ENCODE data around the gene FRMD4A. TPM values are rescaled to one million over a fixed set of nuclear protein-coding genes. Genes with fewer than 3 reads are reported as not detected.
"Not testable (repeated sequence)": the region's sequence is repeated elsewhere in the genome, so short reads cannot be mapped to it uniquely, and the experiment has no call there.

Gene FRMD4A
- total RNA-seq, 1 experiment from 2014 or later, result 19.6 TPM

DNA sequence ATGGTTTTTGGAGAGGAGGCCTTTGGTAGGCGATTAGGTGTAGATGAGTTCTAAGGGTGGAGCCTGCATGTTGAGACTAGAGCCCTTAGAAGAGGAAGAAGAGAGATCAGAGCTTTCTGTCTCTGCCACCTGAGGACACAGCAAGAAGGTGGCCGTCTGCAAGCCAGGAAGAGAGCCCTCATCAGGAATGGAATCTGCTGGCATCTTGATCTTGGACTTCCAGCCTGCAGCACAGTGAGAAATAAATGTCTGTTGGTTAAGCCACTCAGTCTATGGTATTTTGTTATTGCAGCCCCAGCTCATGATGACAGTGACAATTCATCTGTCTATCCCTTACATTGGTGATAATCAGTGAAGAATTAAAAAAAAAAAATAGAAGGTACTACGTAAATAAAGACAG lies 408.8 kb downstream of the FRMD4A start:
- TF ChIP-seq, protein P1, sequence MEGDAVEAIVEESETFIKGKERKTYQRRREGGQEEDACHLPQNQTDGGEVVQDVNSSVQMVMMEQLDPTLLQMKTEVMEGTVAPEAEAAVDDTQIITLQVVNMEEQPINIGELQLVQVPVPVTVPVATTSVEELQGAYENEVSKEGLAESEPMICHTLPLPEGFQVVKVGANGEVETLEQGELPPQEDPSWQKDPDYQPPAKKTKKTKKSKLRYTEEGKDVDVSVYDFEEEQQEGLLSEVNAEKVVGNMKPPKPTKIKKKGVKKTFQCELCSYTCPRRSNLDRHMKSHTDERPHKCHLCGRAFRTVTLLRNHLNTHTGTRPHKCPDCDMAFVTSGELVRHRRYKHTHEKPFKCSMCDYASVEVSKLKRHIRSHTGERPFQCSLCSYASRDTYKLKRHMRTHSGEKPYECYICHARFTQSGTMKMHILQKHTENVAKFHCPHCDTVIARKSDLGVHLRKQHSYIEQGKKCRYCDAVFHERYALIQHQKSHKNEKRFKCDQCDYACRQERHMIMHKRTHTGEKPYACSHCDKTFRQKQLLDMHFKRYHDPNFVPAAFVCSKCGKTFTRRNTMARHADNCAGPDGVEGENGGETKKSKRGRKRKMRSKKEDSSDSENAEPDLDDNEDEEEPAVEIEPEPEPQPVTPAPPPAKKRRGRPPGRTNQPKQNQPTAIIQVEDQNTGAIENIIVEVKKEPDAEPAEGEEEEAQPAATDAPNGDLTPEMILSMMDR (conservative IDR thresholded peaks at IDR 0.05), result no peak
- DNase-seq, result no peak
- no peaks in the 10 kb centered on the region for H3K27me3 ChIP-seq (ENCODE audit: insufficient read depth, low read length)
- H3K9me3 Mint-ChIP-seq, result no peaks in the 10 kb centered on the region
- no peak overlapping the region for H4K5ac ChIP-seq (ENCODE audit: insufficient read length, low read depth, low read length)
- no peaks in the 10 kb centered on the region for H3K4me1 ChIP-seq (ENCODE audit: insufficient read depth, low read length)
- no peak overlapping the region for H3K14ac ChIP-seq (ENCODE audit: insufficient read depth, low read length)
- H3K4me2 ChIP-seq (ENCODE audit: insufficient read depth, insufficient read length, low read length), result no peak overlapping the region
- no peak overlapping the region for H2BK15ac ChIP-seq (ENCODE audit: low read depth, low read length)
- no peak overlapping the region for H2AFZ ChIP-seq (ENCODE audit: low read length)
- no peak overlapping the region for H2BK5ac ChIP-seq (ENCODE audit: insufficient read length, low read length)
- no peak overlapping the region for H2BK20ac ChIP-seq (ENCODE audit: low read depth, low read length, poor library complexity, severe bottlenecking)
- no peak overlapping the region for H3T11ph ChIP-seq (ENCODE audit: low read length)
- H3K36me3 Mint-ChIP-seq (ENCODE audit: insufficient read depth in 1 of 3, low read depth in 3 of 3), result no peaks in the 10 kb centered on the region; a peak in 1 of 7 replicates
- H3K27me3 Mint-ChIP-seq (ENCODE audit: low read depth), result no peaks in the 10 kb centered on the region
- no peaks in the 10 kb centered on the region for H3K23me2 ChIP-seq (ENCODE audit: insufficient read length, low read depth, low read length, poor library complexity, severe bottlenecking)
- no peak overlapping the region for H2BK120ac ChIP-seq (ENCODE audit: low read depth, low read length, poor library complexity, severe bottlenecking)
- no peak overlapping the region for H3K4me3 Mint-ChIP-seq
- H3K79me1 ChIP-seq (ENCODE audit: insufficient read depth, low read depth, low read length, poor library complexity, severe bottlenecking), result no peaks in the 10 kb centered on the region
- peaks cover 5 to 16% of the 10 kb centered on the region in 2 experiments for H3K4me1 Mint-ChIP-seq
- no peak overlapping the region for H3K56ac ChIP-seq (ENCODE audit: insufficient read length, low read depth, low read length)
- no peak overlapping the region for H2BK12ac ChIP-seq (ENCODE audit: insufficient read length, low read depth, low read length)
- no peaks in the 10 kb centered on the region for H3K9me3 ChIP-seq (ENCODE audit: control insufficient read depth, low read depth, low read length)
- H4K20me1 ChIP-seq (ENCODE audit: control insufficient read depth, insufficient read depth, insufficient read length), result no peaks in the 10 kb centered on the region
- no peak overlapping the region for H3K27ac Mint-ChIP-seq
- WGBS (ENCODE audit: extremely low coverage, insufficient read length, low lambda C conversion rate), result no CpG with 5 or more reads among the region's 3 CpGs
- H4K8ac ChIP-seq (replicated peaks; ENCODE audit: insufficient read length, low read depth, low read length), result no peak overlapping the region
- H3K18ac ChIP-seq (ENCODE audit: insufficient read length, low read depth, low read length), result no peak overlapping the region
- no peak overlapping the region for H3K9ac ChIP-seq (ENCODE audit: extremely low read depth, insufficient read length, low read length)
- no peak overlapping the region for H3K23ac ChIP-seq (ENCODE audit: insufficient read length, low read depth, low read length)
- no peak overlapping the region for H2AK5ac ChIP-seq (ENCODE audit: insufficient read length, low read length)
- H4K91ac ChIP-seq (ENCODE audit: insufficient read length, low read depth, low read length), result no peak overlapping the region
- no peak overlapping the region for H3K4ac ChIP-seq (ENCODE audit: low read depth, low read length)
- H3K79me2 ChIP-seq (ENCODE audit: insufficient read depth, low read length), result no peaks in the 10 kb centered on the region
- no peak overlapping the region for H3K27ac ChIP-seq (ENCODE audit: insufficient read length, low read depth, low read length)

- H3K9me3 Mint-ChIP-seq; H3T11ph ChIP-seq (ENCODE audit: low read length); H4K8ac ChIP-seq (replicated peaks; ENCODE audit: insufficient read length, low read depth, low read length); H2BK120ac ChIP-seq (ENCODE audit: low read depth, low read length, poor library complexity, severe bottlenecking); H4K5ac ChIP-seq (ENCODE audit: insufficient read length, low read depth, low read length); H2AK5ac ChIP-seq (ENCODE audit: insufficient read length, low read length); H3K4me2 ChIP-seq (ENCODE audit: insufficient read depth, insufficient read length, low read length); H3K36me3 Mint-ChIP-seq (ENCODE audit: insufficient read depth in 1 of 3, low read depth in 3 of 3); H3K4ac ChIP-seq (ENCODE audit: low read depth, low read length); H3K27me3 Mint-ChIP-seq (ENCODE audit: low read depth); DNase-seq; H3K27ac ChIP-seq (ENCODE audit: insufficient read length, low read depth, low read length); H3K14ac ChIP-seq (ENCODE audit: insufficient read depth, low read length); H3K18ac ChIP-seq (ENCODE audit: insufficient read length, low read depth, low read length); H2BK20ac ChIP-seq (ENCODE audit: low read depth, low read length, poor library complexity, severe bottlenecking); H3K56ac ChIP-seq (ENCODE audit: insufficient read length, low read depth, low read length); H3K79me1 ChIP-seq (ENCODE audit: insufficient read depth, low read depth, low read length, poor library complexity, severe bottlenecking); H2BK15ac ChIP-seq (ENCODE audit: low read depth, low read length); H3K4me1 ChIP-seq (ENCODE audit: insufficient read depth, low read length); H3K9ac ChIP-seq (ENCODE audit: extremely low read depth, insufficient read length, low read length); H3K27me3 ChIP-seq (ENCODE audit: insufficient read depth, low read length); H2AFZ ChIP-seq (ENCODE audit: low read length); H3K27ac Mint-ChIP-seq; H3K79me2 ChIP-seq (ENCODE audit: insufficient read depth, low read length); H4K91ac ChIP-seq (ENCODE audit: insufficient read length, low read depth, low read length); H2BK12ac ChIP-seq (ENCODE audit: insufficient read length, low read depth, low read length); H3K23me2 ChIP-seq (ENCODE audit: insufficient read length, low read depth, low read length, poor library complexity, severe bottlenecking); H2BK5ac ChIP-seq (ENCODE audit: insufficient read length, low read length); H4K20me1 ChIP-seq (ENCODE audit: control insufficient read depth, insufficient read depth, insufficient read length); H3K4me3 Mint-ChIP-seq; H3K9me3 ChIP-seq (ENCODE audit: control insufficient read depth, low read depth, low read length); H3K23ac ChIP-seq (ENCODE audit: insufficient read length, low read depth, low read length): not testable (repeated sequence)
- peaks cover 7 to 10% of the 10 kb centered on the region in 2 experiments for H3K4me1 Mint-ChIP-seq
- no CpG with 5 or more reads among the region's 3 CpGs for WGBS (ENCODE audit: extremely low coverage, insufficient read length, low lambda C conversion rate)
These were observed 409.6 kb downstream of the FRMD4A start for GRCh38 chr10:13921131-13921530.

Measured in H9 (cell line).